Osteocyte (in vitro differentiated cells): ENCODE results near the gene PCSK6. TPM values are rescaled to one million over a fixed set of nuclear protein-coding genes. Genes with fewer than 3 reads are reported as not detected.

Experiments used
- DNase-seq: peaks from one replicate; pipeline ENCODE4 v3.0.0; 2021; ENCODE audit warnings: mixed read lengths; ENCODE audit not compliant: unreplicated experiment; ENCODE audit errors: extremely low spot score
- H3K27ac Mint-ChIP-seq: one replicate; pipeline ENCODE4 v1.8.0; 2021; ENCODE audit warnings: mild to moderate bottlenecking, mixed read lengths; ENCODE audit not compliant: unreplicated experiment
- H3K27me3 Mint-ChIP-seq: one replicate; pipeline ENCODE4 v1.8.0; 2021; ENCODE audit warnings: mixed read lengths; ENCODE audit not compliant: unreplicated experiment
- H3K36me3 Mint-ChIP-seq: one replicate; pipeline ENCODE4 v1.8.0; 2021; ENCODE audit warnings: mixed read lengths; ENCODE audit not compliant: unreplicated experiment
- H3K4me1 Mint-ChIP-seq: one replicate; pipeline ENCODE4 v1.8.0; 2021; ENCODE audit warnings: mixed read lengths; ENCODE audit not compliant: unreplicated experiment
- H3K4me3 Mint-ChIP-seq: one replicate; pipeline ENCODE4 v1.8.0; 2021; ENCODE audit warnings: mild to moderate bottlenecking, moderate library complexity, mixed read lengths; ENCODE audit not compliant: unreplicated experiment
- H3K9me3 Mint-ChIP-seq: one replicate; pipeline ENCODE4 v1.8.0; 2021; ENCODE audit warnings: mixed read lengths; ENCODE audit not compliant: unreplicated experiment
- CTCF ChIP-seq: fragments of 200-600 bp; sonication (generic); IDR thresholded peaks from 2 replicates; pipeline ENCODE4 v1.5.0; 2021; ENCODE audit warnings: antibody characterized with exemption, mild to moderate bottlenecking, moderate library complexity
- total RNA-seq: library from RNA; stranded (reverse); gene quantifications from 2 replicates; pipeline ENCODE4 v1.2.1, GENCODE V29; 2021

PCSK6 gene
- total RNA-seq, 1 donor from 2014 or later, result 0.43 TPM

- no peak for TF ChIP-seq CTCF
- H3K27ac Mint-ChIP-seq, result no peak overlapping the region
- no peak overlapping the region for H3K4me3 Mint-ChIP-seq
- no peaks in the 10 kb centered on the region for H3K4me1 Mint-ChIP-seq
- no peak for DNase-seq
- H3K36me3 Mint-ChIP-seq, result no peaks in the 10 kb centered on the region
- peaks cover 11% of the 10 kb centered on the region for H3K27me3 Mint-ChIP-seq
- H3K9me3 Mint-ChIP-seq, result no peaks in the 10 kb centered on the region
Measured at GRCh38 chr15:101372960-101373525, 116.5 kb downstream of the PCSK6 start.

- no peak overlapping the region for H3K27ac Mint-ChIP-seq
- no peak overlapping the region for H3K4me3 Mint-ChIP-seq
- no peaks in the 10 kb centered on the region for H3K36me3 Mint-ChIP-seq
- TF ChIP-seq CTCF, result no peak
- H3K27me3 Mint-ChIP-seq, result peaks cover 11% of the 10 kb centered on the region
- H3K4me1 Mint-ChIP-seq, result no peaks in the 10 kb centered on the region
- H3K9me3 Mint-ChIP-seq, result no peaks in the 10 kb centered on the region
- no peak for DNase-seq
Measured at GRCh38 chr15:101372149-101372577, 117.3 kb downstream of the PCSK6 start.

GRCh38 chr15:101371519-101371918 is 118.0 kb downstream of the PCSK6 start:
- Mint-ChIP-seq H3K36me3 (no peaks in the 10 kb centered on the region), H3K4me1 (no peaks in the 10 kb centered on the region), H3K9me3 (no peaks in the 10 kb centered on the region), H3K4me3 (no peak overlapping the region), H3K27ac (no peak overlapping the region), H3K27me3 (peaks cover 11% of the 10 kb centered on the region)
- no peak for TF ChIP-seq CTCF
- DNase-seq, result no peak

GRCh38 chr15:101371081-101371480 is 118.4 kb downstream of the PCSK6 start:
- no peak for TF ChIP-seq CTCF
- no peaks in the 10 kb centered on the region for H3K36me3 Mint-ChIP-seq
- no peaks in the 10 kb centered on the region for H3K4me1 Mint-ChIP-seq
- H3K4me3 Mint-ChIP-seq, result no peak overlapping the region
- H3K9me3 Mint-ChIP-seq, result no peaks in the 10 kb centered on the region
- DNase-seq, result no peak
- H3K27ac Mint-ChIP-seq, result no peak overlapping the region
- H3K27me3 Mint-ChIP-seq, result peaks cover 11% of the 10 kb centered on the region

- no peaks in the 10 kb centered on the region for H3K36me3 Mint-ChIP-seq
- no peaks in the 10 kb centered on the region for H3K9me3 Mint-ChIP-seq
- DNase-seq, result no peak
- H3K4me3 Mint-ChIP-seq, result no peak overlapping the region
- no peak for TF ChIP-seq CTCF
- no peak overlapping the region for H3K27ac Mint-ChIP-seq
- H3K27me3 Mint-ChIP-seq, result peaks cover 11% of the 10 kb centered on the region
- no peaks in the 10 kb centered on the region for H3K4me1 Mint-ChIP-seq
Measured at GRCh38 chr15:101370330-101371024, 119.0 kb downstream of the PCSK6 start.
